Epithelial cell of proximal tubule (primary cell): ENCODE data around the gene SERINC5. TPM values are rescaled to one million over a fixed set of nuclear protein-coding genes. Genes with fewer than 3 reads are reported as not detected.

Source experiments
- DNase-seq: peaks from one replicate; pipeline ENCODE4 v3.0.0-alpha.2; 2011; ENCODE audit warnings: low read depth
- H3K4me3 ChIP-seq: 2 replicates; pipeline ENCODE4 v1.5.1; 2011; ENCODE audit warnings: low read depth, mild to moderate bottlenecking, low read length
- CTCF ChIP-seq: conservative IDR thresholded peaks from 2 replicates; pipeline ENCODE4 v1.5.1; 2012; ENCODE audit warnings: low read depth, mild to moderate bottlenecking, low read length
- total RNA-seq: library from RNA; depleted of rRNA; stranded (reverse); fragments of >200 nt; gene quantifications from 2 replicates; pipeline ENCODE4 v1.2.3, GENCODE V29; 2015

Gene SERINC5
- total RNA-seq, 1 donor from 2014 or later, result 7.1 TPM

GRCh38 chr5:80212171-80212667, 43.6 kb downstream of the SERINC5 start:
- H3K4me3 ChIP-seq, result no peak overlapping the region
- TF ChIP-seq CTCF, result no peak
- no peak for DNase-seq

GRCh38 chr5:80211327-80211726, 44.5 kb downstream of the SERINC5 start:
- no peak for DNase-seq
- H3K4me3 ChIP-seq, result no peak overlapping the region
- TF ChIP-seq CTCF, result no peak

- no peak for DNase-seq
- no peak for TF ChIP-seq CTCF
- no peak overlapping the region for H3K4me3 ChIP-seq
Measured at GRCh38 chr5:80210014-80210413, 45.8 kb downstream of the SERINC5 start.

GRCh38 chr5:80208381-80208780, 47.5 kb downstream of the SERINC5 start:
- DNase-seq, result no peak
- no peak overlapping the region for H3K4me3 ChIP-seq
- TF ChIP-seq CTCF, result no peak

GRCh38 chr5:80207832-80208231, 48.0 kb downstream of the SERINC5 start:
- TF ChIP-seq CTCF, result no peak
- no peak for DNase-seq

GRCh38 chr5:80206282-80206681, 49.6 kb downstream of the SERINC5 start:
- TF ChIP-seq CTCF, result no peak
- H3K4me3 ChIP-seq, result no peak overlapping the region
- DNase-seq, result no peak

More at GRCh38 chr5:80207832-80208231, 48.0 kb downstream of the SERINC5 start:
- no peak overlapping the region for H3K4me3 ChIP-seq

- no peak for DNase-seq
- no peak for TF ChIP-seq CTCF
- no peak overlapping the region for H3K4me3 ChIP-seq
Measured at GRCh38 chr5:80205846-80206245, 50.0 kb downstream of the SERINC5 start.
